ENCODE data around the gene OSBPL8. TPM values are rescaled to one million over a fixed set of nuclear protein-coding genes. Genes with fewer than 3 reads are reported as not detected.

Gene OSBPL8
- total and polyA plus RNA-seq, 4 donors = 6.9 to 32.5 (median 22.9) TPM

GRCh38 chr12:76400136-76400535 is 159.4 kb downstream of the OSBPL8 start:
- Histone ChIP-seq H3K4me1 (ENCODE audit: control insufficient read depth in 4 of 4, insufficient read depth in 4 of 4, low read length in 3 of 4) (no peaks in the 10 kb centered on the region), H3K9ac (ENCODE audit: low read depth in 1 of 2, low read length in 2 of 2) (no peak overlapping the region), H3K27me3 (ENCODE audit: control insufficient read depth in 4 of 4, insufficient read depth in 4 of 4, low read length in 3 of 4) (no peaks in the 10 kb centered on the region), H3K36me3 (ENCODE audit: control insufficient read depth in 4 of 4, insufficient read depth in 3 of 4, low read depth in 1 of 4, low read length in 3 of 4) (peaks cover 0 to 13% (median 3%) of the 10 kb centered on the region in 4 donors), H3K9me3 (ENCODE audit: control insufficient read depth in 4 of 4, low read length in 3 of 4) (no peaks in the 10 kb centered on the region), H3K27ac (ENCODE audit: low read depth in 1 of 2, low read length in 2 of 2) (no peak overlapping the region), H3K4me3 (ENCODE audit: low read depth in 1 of 3, low read length in 3 of 3) (no peak overlapping the region)
- no peak for DNase-seq (ENCODE audit: low spot score)
- 99% methylated on average over 2 of the region's 2 CpGs for WGBS
- TF ChIP-seq YY1 (IDR thresholded peaks at IDR 0.05) = no peak
- TF ChIP-seq, protein P1, sequence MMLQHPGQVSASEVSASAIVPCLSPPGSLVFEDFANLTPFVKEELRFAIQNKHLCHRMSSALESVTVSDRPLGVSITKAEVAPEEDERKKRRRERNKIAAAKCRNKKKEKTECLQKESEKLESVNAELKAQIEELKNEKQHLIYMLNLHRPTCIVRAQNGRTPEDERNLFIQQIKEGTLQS (IDR thresholded peaks at IDR 0.05) = no peak
- TF ChIP-seq CTCF (IDR thresholded peaks at IDR 0.05; ENCODE audit: low read depth, low read length, missing input control) = no peak
- TF ChIP-seq RAD21 (IDR thresholded peaks at IDR 0.05) = no peak
- TF ChIP-seq EGR1 (IDR thresholded peaks at IDR 0.05; ENCODE audit: low read depth in 2 of 2) = no peak
- no peak for TF ChIP-seq TAF1 (conservative IDR thresholded peaks at IDR 0.05)
- TF ChIP-seq JUND (IDR thresholded peaks at IDR 0.05) = no peak
- TF ChIP-seq, protein P2, sequence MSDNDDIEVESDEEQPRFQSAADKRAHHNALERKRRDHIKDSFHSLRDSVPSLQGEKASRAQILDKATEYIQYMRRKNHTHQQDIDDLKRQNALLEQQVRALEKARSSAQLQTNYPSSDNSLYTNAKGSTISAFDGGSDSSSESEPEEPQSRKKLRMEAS (IDR thresholded peaks at IDR 0.05) = no peak
- TF ChIP-seq RXRA (IDR thresholded peaks at IDR 0.05) = no peak
- TF ChIP-seq GABPA (IDR thresholded peaks at IDR 0.05 in 1 of 2, conservative IDR thresholded peaks at IDR 0.05 in 1 of 2) = no peak
- TF ChIP-seq REST (IDR thresholded peaks at IDR 0.05) = no peak
- TF ChIP-seq FOXA2 (IDR thresholded peaks at IDR 0.05) = no peak
- no peak for TF ChIP-seq HNF4G (IDR thresholded peaks at IDR 0.05)
- no peak for TF ChIP-seq HNF4A (conservative IDR thresholded peaks at IDR 0.05)
- TF ChIP-seq ZBTB33 (IDR thresholded peaks at IDR 0.05) = no peak
- TF ChIP-seq SP1 (IDR thresholded peaks at IDR 0.05) = no peak
- TF ChIP-seq NR2F2 (IDR thresholded peaks at IDR 0.05) = no peak
- TF ChIP-seq FOXA1 (IDR thresholded peaks at IDR 0.05) = no peak

Measured in liver (tissue), 9 donors.